EH (cell line): ENCODE measurements around the gene ADD2.

Experiments
- DNase-seq: peaks from one replicate; pipeline ENCODE4 v3.0.0-alpha.2; 2015; ENCODE audit warnings: low read depth

ADD2 gene

GRCh38 chr2:70670202-70670601 is 97.8 kb downstream of the ADD2 start:
- no peak for DNase-seq

- DNase-seq, result no peak
Measured at GRCh38 chr2:70668911-70669310, 99.1 kb downstream of the ADD2 start.

GRCh38 chr2:70668432-70668831 is 99.6 kb downstream of the ADD2 start:
- DNase-seq, result no peak

GRCh38 chr2:70664525-70664924 is 103.5 kb downstream of the ADD2 start:
- DNase-seq, result no peak

- DNase-seq, result no peak
Measured at GRCh38 chr2:70663411-70663810, 104.6 kb downstream of the ADD2 start.

GRCh38 chr2:70659551-70659950 is 108.4 kb downstream of the ADD2 start:
- no peak for DNase-seq

- no peak for DNase-seq
Measured at GRCh38 chr2:70658476-70658875, 109.5 kb downstream of the ADD2 start.

- DNase-seq, result no peak
Measured at GRCh38 chr2:70657246-70657645, 110.8 kb downstream of the ADD2 start.

- DNase-seq, result no peak
Measured at GRCh38 chr2:70656421-70657010, 111.5 kb downstream of the ADD2 start.

GRCh38 chr2:70655786-70656185 is 112.2 kb downstream of the ADD2 start:
- no peak for DNase-seq

- peak; percentile 40 for DNase-seq
Measured at GRCh38 chr2:70655211-70655610, 112.8 kb downstream of the ADD2 start.

- DNase-seq, result no peak
Measured at GRCh38 chr2:70651727-70652126, 116.3 kb downstream of the ADD2 start.

- no peak for DNase-seq
Measured at GRCh38 chr2:70651014-70651413, 117.0 kb downstream of the ADD2 start.

- no peak for DNase-seq
Measured at GRCh38 chr2:70648961-70649360, 119.0 kb downstream of the ADD2 start.

- DNase-seq, result peak; percentile 63
Measured at GRCh38 chr2:70647873-70648481, 120.0 kb downstream of the ADD2 start.

- DNase-seq, result no peak
Measured at GRCh38 chr2:70646420-70646818, 121.6 kb downstream of the ADD2 start.

GRCh38 chr2:70645733-70646419 is 122.1 kb downstream of the ADD2 start:
- peak; percentile 19 for DNase-seq

- DNase-seq, result no peak
Measured at GRCh38 chr2:70643715-70644114, 124.3 kb downstream of the ADD2 start.

- peak; percentile 28 for DNase-seq
Measured at GRCh38 chr2:70641263-70641784, 126.7 kb downstream of the ADD2 start.

GRCh38 chr2:70639841-70640436 is 128.1 kb downstream of the ADD2 start:
- no peak for DNase-seq

GRCh38 chr2:70638561-70638960 is 129.4 kb downstream of the ADD2 start:
- no peak for DNase-seq

GRCh38 chr2:70633508-70633907 is 134.5 kb downstream of the ADD2 start:
- DNase-seq, result no peak

- DNase-seq, result no peak
Measured at GRCh38 chr2:70632966-70633365, 135.0 kb downstream of the ADD2 start.
